GM18502 (cell line): ENCODE measurements around the gene PLEKHM2.

Source experiments
- ATAC-seq: cut with Tn5 transposase; IDR thresholded peaks from one replicate; pipeline ENCODE4 v1.9.1; 2021; ENCODE audit warnings: mild to moderate bottlenecking; ENCODE audit not compliant: unreplicated experiment, poor library complexity

PLEKHM2 gene

GRCh38 chr1:15777909-15778707, 94.0 kb downstream of the PLEKHM2 start:
- ATAC-seq, result no peak
